Panc1 (cell line): Measurements from ENCODE around the gene ATP6V0D1.

Experiments used
- CTCF ChIP-seq: fragments of 450-650 bp; IDR thresholded peaks from 2 replicates; pipeline ENCODE4 v1.5.1; 2017; ENCODE audit warnings: mild to moderate bottlenecking
- POLR2AphosphoS5 ChIP-seq: IDR thresholded peaks from 2 replicates; pipeline ENCODE4 v1.6.1; 2012; ENCODE audit warnings: mild to moderate bottlenecking, low read depth, low read length, moderate library complexity
- REST ChIP-seq, 2 experiments: IDR thresholded peaks; 2 replicates each; pipeline ENCODE4 v1.6.1; 2011 to 2012; ENCODE audit warnings: low read depth in 2 of 2, control low read depth in 1 of 2, low read length in 1 of 2, mild to moderate bottlenecking in 1 of 2, moderate library complexity in 1 of 2; ENCODE audit not compliant: insufficient read depth in 1 of 2

GRCh38 chr16:67466581-67466980 lies 14.4 kb downstream of the ATP6V0D1 start:
- TF ChIP-seq CTCF (no peak), POLR2AphosphoS5 (no peak), REST (IDR thresholded peaks at IDR 0.05; ENCODE audit: insufficient read depth in 1 of 2, low read depth in 2 of 2, low read length in 1 of 2) (no peak)
